ENCODE data around the gene COLGALT1. TPM values are rescaled to one million over a fixed set of nuclear protein-coding genes. Genes with fewer than 3 reads are reported as not detected.
A peak's percentile ranks its signal among the peaks of the same experiment; 100 is the strongest.
"Not testable (repeated sequence)": the region's sequence is repeated elsewhere in the genome, so short reads cannot be mapped to it uniquely, and the experiment has no call there.

Gene COLGALT1
- total RNA-seq, 1 donor from 2014 or later, result 38.4 TPM

- Histone ChIP-seq H3K4me1 (no peaks in the 10 kb centered on the region), H3K9ac (no peak overlapping the region), H3K4me3 (no peak overlapping the region), H3K27ac (no peak overlapping the region), H3K79me2 (ENCODE audit: low read depth) (no peaks in the 10 kb centered on the region), H4K20me1 (ENCODE audit: low read depth) (no peaks in the 10 kb centered on the region), H3K36me3 (no peaks in the 10 kb centered on the region), H2AFZ (replicated peaks) (no peak overlapping the region), H3K9me3 (ENCODE audit: low read depth) (no peaks in the 10 kb centered on the region), H3K4me2 (no peak overlapping the region), H3K27me3 (no peaks in the 10 kb centered on the region), H3F3A (ENCODE audit: low read depth) (peaks cover 5% of the 10 kb centered on the region)
- no peak for DNase-seq (ENCODE audit: low spot score)
- H3K36me3 Mint-ChIP-seq, result peaks cover 14% of the 10 kb centered on the region
- TF ChIP-seq CTCF (IDR thresholded peaks at IDR 0.05) (no peak), EZH2 (IDR thresholded peaks at IDR 0.05) (no peak), EZH2phosphoT487 (IDR thresholded peaks at IDR 0.05) (no peak)
- no peak overlapping the region for H3K4me3 Mint-ChIP-seq
- peak overlapping the region; percentile 57 for H3K27ac Mint-ChIP-seq
- H3K9me3 Mint-ChIP-seq, result no peaks in the 10 kb centered on the region
- H3K27me3 Mint-ChIP-seq (ENCODE audit: insufficient read depth, low read depth), result no peaks in the 10 kb centered on the region
- H3K4me1 Mint-ChIP-seq, result peaks cover 6% of the 10 kb centered on the region
These were observed 9.3 kb downstream of the COLGALT1 start for GRCh38 chr19:17564781-17565180.

GRCh38 chr19:17565611-17566010 is 10.2 kb downstream of the COLGALT1 start:
- H3K27ac ChIP-seq, result no peak overlapping the region
- H3K4me1 ChIP-seq, result no peaks in the 10 kb centered on the region
- Mint-ChIP-seq H3K4me3 (no peak overlapping the region), H3K27ac (no peak overlapping the region), H3K4me1 (no peaks in the 10 kb centered on the region), H3K9me3 (no peaks in the 10 kb centered on the region), H3K36me3 (peaks cover 9% of the 10 kb centered on the region), H3K27me3 (ENCODE audit: insufficient read depth, low read depth) (no peaks in the 10 kb centered on the region)
- H3K9me3 ChIP-seq (ENCODE audit: low read depth), result no peaks in the 10 kb centered on the region
- no peak for DNase-seq (ENCODE audit: low spot score)
- H3K27me3 ChIP-seq, result no peaks in the 10 kb centered on the region
- no peaks in the 10 kb centered on the region for H3F3A ChIP-seq (ENCODE audit: low read depth)
- H3K4me2 ChIP-seq, result no peak overlapping the region
- H3K36me3 ChIP-seq, result no peaks in the 10 kb centered on the region
- no peak overlapping the region for H2AFZ ChIP-seq (replicated peaks)
- no peaks in the 10 kb centered on the region for H4K20me1 ChIP-seq (ENCODE audit: low read depth)
- TF ChIP-seq CTCF (IDR thresholded peaks at IDR 0.05) (no peak), EZH2 (IDR thresholded peaks at IDR 0.05) (no peak), EZH2phosphoT487 (IDR thresholded peaks at IDR 0.05) (no peak)
- no peak overlapping the region for H3K4me3 ChIP-seq
- no peak overlapping the region for H3K9ac ChIP-seq
- no peaks in the 10 kb centered on the region for H3K79me2 ChIP-seq (ENCODE audit: low read depth)

- Histone ChIP-seq H3F3A (ENCODE audit: low read depth) (no peaks in the 10 kb centered on the region), H2AFZ (replicated peaks) (no peak overlapping the region), H3K79me2 (ENCODE audit: low read depth) (no peaks in the 10 kb centered on the region), H3K9ac (no peak overlapping the region), H3K27ac (no peak overlapping the region), H3K4me3 (no peak overlapping the region), H3K27me3 (no peaks in the 10 kb centered on the region), H3K4me2 (no peak overlapping the region), H3K4me1 (no peaks in the 10 kb centered on the region), H4K20me1 (ENCODE audit: low read depth) (no peaks in the 10 kb centered on the region), H3K9me3 (ENCODE audit: low read depth) (no peaks in the 10 kb centered on the region), H3K36me3 (no peaks in the 10 kb centered on the region)
- DNase-seq (ENCODE audit: low spot score), result no peak
- Mint-ChIP-seq H3K27me3 (ENCODE audit: insufficient read depth, low read depth) (no peaks in the 10 kb centered on the region), H3K9me3 (no peaks in the 10 kb centered on the region), H3K36me3 (peaks cover 14% of the 10 kb centered on the region), H3K27ac (no peak overlapping the region), H3K4me3 (no peak overlapping the region), H3K4me1 (no peaks in the 10 kb centered on the region)
- TF ChIP-seq CTCF (IDR thresholded peaks at IDR 0.05) (no peak), EZH2 (IDR thresholded peaks at IDR 0.05) (no peak), EZH2phosphoT487 (IDR thresholded peaks at IDR 0.05) (no peak)
These were observed 12.5 kb downstream of the COLGALT1 start for GRCh38 chr19:17567940-17568339.

GRCh38 chr19:17570291-17570690 is 14.8 kb downstream of the COLGALT1 start:
- H3K4me3 Mint-ChIP-seq, H3K4me1 Mint-ChIP-seq: not testable (repeated sequence)

More at GRCh38 chr19:17570291-17570690, 14.8 kb downstream of the COLGALT1 start:
- H3F3A ChIP-seq (ENCODE audit: low read depth); H3K9me3 Mint-ChIP-seq; H3K9ac ChIP-seq; H3K4me3 ChIP-seq; H2AFZ ChIP-seq (replicated peaks); H3K27me3 Mint-ChIP-seq (ENCODE audit: insufficient read depth, low read depth); DNase-seq (ENCODE audit: low spot score); H3K4me1 ChIP-seq; H3K36me3 ChIP-seq; H4K20me1 ChIP-seq (ENCODE audit: low read depth); H3K27me3 ChIP-seq; H3K27ac Mint-ChIP-seq; H3K9me3 ChIP-seq (ENCODE audit: low read depth); H3K4me2 ChIP-seq; H3K79me2 ChIP-seq (ENCODE audit: low read depth); H3K27ac ChIP-seq: not testable (repeated sequence)
- peaks cover 14% of the 10 kb centered on the region for H3K36me3 Mint-ChIP-seq

Data from neural progenitor cell (in vitro differentiated cells).